Psoas muscle (tissue), 8 donors: ENCODE data around the gene AP5Z1. TPM values are rescaled to one million over a fixed set of nuclear protein-coding genes. Genes with fewer than 3 reads are reported as not detected.

ENCODE experiments used
- ATAC-seq, 4 donors: fragments of 200-7000 bp; cut with Tn5 transposase; one replicate each; pipeline ENCODE4 v1.9.1; 2020; ENCODE audit warnings: moderate library complexity in 3 of 4, mild to moderate bottlenecking in 2 of 4
- DNase-seq, 2 donors: peaks; one replicate each; pipeline ENCODE4 v3.0.0-alpha.2; 2020
- H3K27ac ChIP-seq: fragments of 200-600 bp; one replicate; pipeline ENCODE4 v1.8.0; 2022
- H3K27me3 ChIP-seq, 3 donors: fragments of 200-600 bp in 1 of 3; one replicate each; pipeline versions ENCODE4 v1.6.1 to v1.8.0; 2013 to 2022; ENCODE audit warnings: low read length in 2 of 3, mild to moderate bottlenecking in 2 of 3, moderate library complexity in 1 of 3; ENCODE audit not compliant: insufficient read depth in 3 of 3
- H3K36me3 ChIP-seq, 2 donors: fragments of 200-600 bp in 1 of 2; one replicate each; pipeline versions ENCODE4 v1.6.1 to v1.8.0; 2013 to 2022; ENCODE audit warnings: low read depth in 1 of 2, mild to moderate bottlenecking in 1 of 2, moderate library complexity in 1 of 2; ENCODE audit not compliant: insufficient read depth in 1 of 2
- H3K4me1 ChIP-seq: fragments of 200-600 bp; one replicate; pipeline ENCODE4 v1.8.0; 2022
- H3K4me3 ChIP-seq: fragments of 200-600 bp; one replicate; pipeline ENCODE4 v1.8.0; 2022; ENCODE audit warnings: mild to moderate bottlenecking
- H3K9me3 ChIP-seq: fragments of 200-600 bp; one replicate; pipeline ENCODE4 v1.8.0; 2022
- CTCF ChIP-seq: fragments of 200-600 bp; IDR thresholded peaks from one replicate; pipeline ENCODE4 v1.8.0; 2022; ENCODE audit warnings: antibody characterized with exemption
- WGBS, 3 donors: extraction: QIAGEN DNeasy Blood & Tissue Kit; methylation state at CpG; one replicate each; pipeline versions ENCODE4 v1.1.6 to v1.1.7; 2013; 5-methylcytosine and 5-hydroxymethylcytosine counted together
- intact Hi-C, 2 donors: fragments of 100-400 bp; cut with DNase I; formaldehyde crosslinking; loops; one replicate each; pipeline versions ENCODE4 v1.11.0 to v1.14.2; 2022
- polyA plus RNA-seq, 3 donors: library from polyadenylated mRNA; stranded (reverse); fragments of 200-250 nt; gene quantifications; one replicate each; pipeline ENCODE4 v1.2.3, GENCODE V29; 2013
- total RNA-seq, 4 donors: library from RNA; stranded (reverse); fragmentation: NEBNext Ultra II Directional in 2 of 4; extraction: Animal tissue kit (Norgen Biotek cat#: 25700) in 2 of 4; gene quantifications; one replicate each; pipeline versions ENCODE4 v1.2.1 to v1.2.4, GENCODE V29; 2021 to 2023
- donor health status: healthy with polysubstance abuse.
- donor health status: DM: no; HTN: no; CAD: no; lungs with moderate emphysema.
- donor health status: Bipolar disorder and iron deficiency.
- donor health status: healthy.
- donor health status: DM: yes; HTN: yes; CAD: no.
- donor health status: DM: no; HTN: no; CAD: no.
- donor health status: DM: no; HTN: no; CAD: no.
- donor health status: DM: yes; HTN: yes; CAD: no.

Gene AP5Z1
- total and polyA plus RNA-seq, 7 donors: 6.6 to 20.1 (median 12.1) TPM

DNA sequence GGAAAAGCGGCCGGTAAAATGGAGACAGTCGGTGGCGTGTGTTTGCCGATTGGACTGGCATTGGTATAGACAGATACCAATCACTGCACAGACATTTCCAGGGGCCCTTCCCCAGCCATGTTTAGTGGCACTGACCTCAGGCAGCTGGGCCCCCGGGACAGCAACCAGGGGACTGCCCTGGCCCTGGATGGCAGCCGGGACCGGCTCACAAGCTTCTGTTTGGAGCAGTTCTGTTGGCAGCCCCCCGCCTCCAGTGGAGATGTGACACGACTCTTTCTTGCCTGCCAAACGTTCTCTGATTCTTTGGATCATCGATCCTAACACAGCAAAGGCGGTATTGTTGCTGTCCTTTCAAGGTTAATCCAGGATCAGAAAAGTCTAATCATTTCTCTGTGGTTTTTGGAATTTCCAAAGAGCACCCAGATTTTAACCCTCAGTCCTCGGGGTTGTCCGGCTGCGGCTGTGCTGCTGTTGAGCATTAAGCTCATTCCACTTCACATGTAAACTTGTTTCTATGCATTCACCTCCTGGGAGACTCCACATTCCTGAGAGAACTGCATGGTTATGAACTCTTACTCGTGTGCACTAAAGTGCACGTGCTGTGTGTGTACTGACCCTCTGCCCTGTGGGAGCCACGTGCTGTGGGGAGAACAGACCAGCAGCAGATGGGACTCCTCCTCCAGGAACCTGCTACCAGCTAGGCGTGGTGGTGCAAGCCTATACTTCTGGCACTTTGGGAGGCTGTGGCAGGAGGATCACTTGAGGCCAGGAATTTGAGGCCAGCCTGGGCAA lies 47.3 kb upstream of the AP5Z1 start:
- no peak for DNase-seq
- no peaks in the 10 kb centered on the region for H3K27me3 ChIP-seq
- TF ChIP-seq CTCF: no peak
- peaks cover 40% of the 10 kb centered on the region for H3K4me1 ChIP-seq
- WGBS, 3 donors: 82 to 88% (median 85%) methylated on average over 20 of the region's 20 CpGs
- H3K36me3 ChIP-seq: peaks cover 0 to 4% of the 10 kb centered on the region in 2 donors
- intact Hi-C loops: no loop called here
- no peaks in the 10 kb centered on the region for H3K9me3 ChIP-seq
- no peak overlapping the region for H3K4me3 ChIP-seq
- H3K27ac ChIP-seq: no peak overlapping the region
- ATAC-seq: no peak

DNA sequence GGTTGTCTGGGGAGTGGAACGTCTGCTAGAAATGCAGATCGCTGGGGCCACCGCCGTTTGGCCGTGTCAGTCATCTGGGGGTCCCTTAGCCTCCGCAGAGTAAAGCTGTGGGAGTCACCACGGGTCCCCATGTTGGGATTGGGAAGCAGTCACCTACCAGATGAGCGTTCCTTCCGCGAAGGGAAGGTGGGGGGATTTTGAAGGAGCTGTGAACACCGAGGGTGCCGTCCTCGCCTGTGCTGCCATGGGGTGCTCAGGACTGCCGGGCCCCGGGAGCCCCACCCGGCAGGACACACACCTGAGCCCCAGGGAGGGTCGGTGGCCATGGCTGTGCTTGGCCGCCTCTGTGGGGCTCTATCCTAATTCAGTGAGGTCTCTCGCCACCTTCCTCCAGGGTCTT lies 46.2 kb upstream of the AP5Z1 start:
- H3K9me3 ChIP-seq: no peaks in the 10 kb centered on the region
- H3K27me3 ChIP-seq: no peaks in the 10 kb centered on the region
- no peaks in the 10 kb centered on the region for H3K36me3 ChIP-seq
- intact Hi-C loops: no loop called here
- peaks cover 31% of the 10 kb centered on the region for H3K4me1 ChIP-seq
- TF ChIP-seq CTCF: no peak
- WGBS, 3 donors: 85 to 92% (median 87%) methylated on average over 16 to 19 of the region's 19 CpGs
- no peak overlapping the region for H3K4me3 ChIP-seq
- no peak overlapping the region for H3K27ac ChIP-seq
- DNase-seq: no peak
- no peak for ATAC-seq

DNA sequence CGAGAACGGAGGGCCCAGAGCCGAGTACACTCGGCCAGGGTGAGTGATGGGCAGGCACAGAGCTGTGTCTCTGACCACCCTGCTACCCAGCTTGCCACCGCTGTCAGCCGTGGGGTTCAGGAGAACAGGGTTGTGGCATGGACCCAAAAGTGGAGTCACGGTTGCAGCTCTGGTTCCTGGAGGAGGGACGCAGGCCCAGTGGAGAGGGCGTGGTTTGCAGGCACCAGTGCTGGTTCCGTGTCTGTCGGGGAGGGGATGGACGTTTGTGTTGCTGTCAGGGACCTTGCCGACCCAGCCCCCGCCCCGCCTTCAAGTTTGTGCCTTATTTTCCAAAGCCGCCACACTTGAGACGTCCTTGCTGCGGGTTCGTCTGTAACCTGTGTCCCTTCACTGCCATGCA lies 45.1 kb upstream of the AP5Z1 start:
- Histone ChIP-seq H3K36me3 (no peaks in the 10 kb centered on the region), H3K27me3 (no peaks in the 10 kb centered on the region), H3K9me3 (no peaks in the 10 kb centered on the region), H3K27ac (no peak overlapping the region), H3K4me3 (no peak overlapping the region), H3K4me1 (peaks cover 28% of the 10 kb centered on the region)
- WGBS, 3 donors: 81 to 89% (median 83%) methylated on average over 19 of the region's 19 CpGs
- intact Hi-C loops: no loop called here
- ATAC-seq (no peak), DNase-seq (no peak)
- TF ChIP-seq CTCF: no peak

DNA sequence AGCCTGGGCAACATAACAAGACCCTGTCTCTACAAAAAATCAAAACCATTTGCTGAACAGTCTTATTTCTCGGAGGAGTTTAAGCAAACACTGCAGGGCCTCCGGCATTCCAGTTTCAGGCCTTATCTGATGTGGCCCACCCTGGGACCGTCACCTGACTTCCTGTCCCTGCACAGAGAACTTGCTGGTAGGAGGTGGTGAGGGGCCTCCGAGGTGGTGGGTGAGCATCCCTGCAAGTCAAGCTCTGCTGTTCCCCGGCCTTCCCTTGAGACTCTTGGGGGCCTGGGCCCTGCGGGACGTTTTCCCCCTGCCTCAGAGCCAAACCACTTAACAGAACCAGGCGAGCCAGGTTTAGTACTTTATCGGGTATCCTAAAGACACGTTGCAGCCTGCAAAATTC lies 44.5 kb upstream of the AP5Z1 start:
- Histone ChIP-seq H3K27ac (no peak overlapping the region), H3K36me3 (no peaks in the 10 kb centered on the region), H3K27me3 (no peaks in the 10 kb centered on the region), H3K4me3 (no peak overlapping the region), H3K4me1 (peaks cover 28% of the 10 kb centered on the region), H3K9me3 (no peaks in the 10 kb centered on the region)
- intact Hi-C loops: no loop called here
- ATAC-seq: no peak
- TF ChIP-seq CTCF: no peak
- 78 to 82% (median 79%) methylated on average over 10 of the region's 10 CpGs for WGBS, 3 donors
- DNase-seq: no peak

GRCh38 chr7:4731803-4732202 lies 43.6 kb upstream of the AP5Z1 start:
- WGBS, 3 donors: 95 to 97% (median 96%) methylated on average over 16 of the region's 16 CpGs
- H3K27me3 ChIP-seq: no peaks in the 10 kb centered on the region
- H3K4me1 ChIP-seq: peaks cover 26% of the 10 kb centered on the region
- DNase-seq (no peak), ATAC-seq (no peak)
- H3K27ac ChIP-seq: no peak overlapping the region
- intact Hi-C loops: no loop called here
- H3K36me3 ChIP-seq: no peaks in the 10 kb centered on the region
- no peaks in the 10 kb centered on the region for H3K9me3 ChIP-seq
- TF ChIP-seq CTCF: no peak
- H3K4me3 ChIP-seq: no peak overlapping the region
